Activated CD4-positive, CD25-positive, alpha-beta regulatory T cell treated with anti-CD3 and anti-CD28 coated beads, Interleukin-2, amount 50 U/mL, for 16 hours (primary cell): ENCODE results near the gene NEGR1.

Source experiments
- DNase-seq: peaks from one replicate; pipeline ENCODE4 v3.0.0-alpha.2; 2020; ENCODE audit warnings: low read depth, low spot score

The NEGR1 gene

GRCh38 chr1:71859806-71860205, 422.5 kb downstream of the NEGR1 start:
- DNase-seq = no peak

- no peak for DNase-seq
Observed at GRCh38 chr1:71857862-71858261, 424.5 kb downstream of the NEGR1 start.

GRCh38 chr1:71853360-71853759, 429.0 kb downstream of the NEGR1 start:
- no peak for DNase-seq

- no peak for DNase-seq
Observed at GRCh38 chr1:71850936-71851335, 431.4 kb downstream of the NEGR1 start.

- no peak for DNase-seq
Observed at GRCh38 chr1:71850515-71850914, 431.8 kb downstream of the NEGR1 start.

GRCh38 chr1:71843012-71843411, 439.3 kb downstream of the NEGR1 start:
- no peak for DNase-seq

GRCh38 chr1:71839876-71840275, 442.5 kb downstream of the NEGR1 start:
- DNase-seq = no peak

GRCh38 chr1:71836904-71837303, 445.4 kb downstream of the NEGR1 start:
- DNase-seq = no peak

- no peak for DNase-seq
Observed at GRCh38 chr1:71835442-71835813, 446.9 kb downstream of the NEGR1 start.

GRCh38 chr1:71834601-71835441, 447.5 kb downstream of the NEGR1 start:
- DNase-seq = no peak

GRCh38 chr1:71831646-71832045, 450.7 kb downstream of the NEGR1 start:
- no peak for DNase-seq

- DNase-seq = no peak
Observed at GRCh38 chr1:71829346-71829745, 453.0 kb downstream of the NEGR1 start.

GRCh38 chr1:71828431-71829012, 453.8 kb downstream of the NEGR1 start:
- DNase-seq = no peak

- no peak for DNase-seq
Observed at GRCh38 chr1:71823708-71824305, 458.5 kb downstream of the NEGR1 start.

GRCh38 chr1:71817028-71817427, 465.3 kb downstream of the NEGR1 start:
- DNase-seq = no peak

- no peak for DNase-seq
Observed at GRCh38 chr1:71809085-71809484, 473.3 kb downstream of the NEGR1 start.

GRCh38 chr1:71804140-71804539, 478.2 kb downstream of the NEGR1 start:
- no peak for DNase-seq

- DNase-seq = no peak
Observed at GRCh38 chr1:71796006-71796405, 486.3 kb downstream of the NEGR1 start.

GRCh38 chr1:71792264-71792663, 490.1 kb downstream of the NEGR1 start:
- no peak for DNase-seq

- no peak for DNase-seq
Observed at GRCh38 chr1:71788113-71788512, 494.2 kb downstream of the NEGR1 start.

- no peak for DNase-seq
Observed at GRCh38 chr1:71787699-71788098, 494.6 kb downstream of the NEGR1 start.

- no peak for DNase-seq
Observed at GRCh38 chr1:71786218-71786617, 496.1 kb downstream of the NEGR1 start.

- DNase-seq = no peak
Observed at GRCh38 chr1:71785450-71785849, 496.9 kb downstream of the NEGR1 start.
